Endothelial cell of umbilical vein (primary cell): ENCODE results near the gene ACSS2. TPM values are rescaled to one million over a fixed set of nuclear protein-coding genes. Genes with fewer than 3 reads are reported as not detected.

ENCODE experiments used
- BruUV-seq: library from RNA; stranded (reverse); fragments of 400-500 nt; replicated peaks from 2 replicates; lab custom pipeline; 2021; lab: Mats Ljungman, UMichigan
- CTCF ChIA-PET: fragments of 300-600, 350-600 bp; sonication (Branson Sonifier 250); formaldehyde crosslinking; loops from one replicate; lab custom pipeline; 2021; ENCODE audit warnings: antibody characterized with exemption, inconsistent platforms; lab: Charles Lee
- POLR2A ChIA-PET: fragments of 300-600, 350-600 bp; sonication (Branson Sonifier 250); formaldehyde crosslinking; loops from one replicate; lab custom pipeline; 2021; ENCODE audit warnings: antibody characterized with exemption, inconsistent platforms; lab: Charles Lee
- DNase-seq: peaks from one replicate; pipeline ENCODE4 v3.0.0-alpha.2; 2011; ENCODE audit warnings: low read depth, low spot score
- FAIRE-seq: peaks from 2 replicates; lab custom pipeline; 2011; peaks lifted over from hg19 to GRCh38; lab: Jason Lieb, UNC
- H2AFZ ChIP-seq: 2 replicates; pipeline ENCODE4 v1.6.0; 2012; ENCODE audit warnings: low read depth, low read length, control low read depth, inconsistent platforms
- H3K27ac ChIP-seq: 2 replicates; pipeline ENCODE4 v1.5.1; 2011; ENCODE audit warnings: low read depth, mild to moderate bottlenecking, control low read depth, low read length, moderate library complexity; ENCODE audit not compliant: insufficient read depth
- H3K27me3 ChIP-seq, 2 experiments: 2 replicates each; pipeline versions ENCODE4 v1.6.0 to v1.6.1; 2011; ENCODE audit warnings: low read length in 2 of 2, mixed read lengths in 1 of 2; ENCODE audit not compliant: control insufficient read depth in 2 of 2, insufficient read depth in 2 of 2
- H3K36me3 ChIP-seq, 2 experiments: 2 replicates in 1 of 2; 3 replicates in 1 of 2; pipeline ENCODE4 v1.5.1; 2011; ENCODE audit warnings: low read length in 2 of 2, mild to moderate bottlenecking in 1 of 2, moderate library complexity in 1 of 2; ENCODE audit not compliant: control insufficient read depth in 2 of 2, insufficient read depth in 2 of 2; ENCODE audit errors: extremely low read depth in 1 of 2
- H3K4me1 ChIP-seq: 3 replicates; pipeline ENCODE4 v1.5.1; 2011; ENCODE audit warnings: mild to moderate bottlenecking, low read length; ENCODE audit not compliant: control insufficient read depth, insufficient read depth; ENCODE audit errors: extremely low read depth
- H3K4me2 ChIP-seq: 2 replicates; pipeline ENCODE4 v1.6.1; 2011; ENCODE audit warnings: low read length, control low read depth, mixed read lengths; ENCODE audit not compliant: insufficient read depth
- H3K4me3 ChIP-seq, 3 experiments: fragments of 200-600 bp in 1 of 3; sonication (generic), shearing (Covaris generic) in 1 of 3; replicated peaks in 1 of 3; 2 replicates each; pipeline ENCODE4 v1.5.1; 2011 to 2016; ENCODE audit warnings: control low read depth in 3 of 3, low read length in 3 of 3, mild to moderate bottlenecking in 2 of 3, inconsistent platforms in 1 of 3, low read depth in 1 of 3, moderate library complexity in 1 of 3; ENCODE audit not compliant: insufficient read depth in 1 of 3
- H3K79me2 ChIP-seq: 2 replicates; pipeline ENCODE4 v1.6.0; 2012; ENCODE audit warnings: low read length, inconsistent platforms; ENCODE audit not compliant: control insufficient read depth, insufficient read depth
- H3K9ac ChIP-seq: replicated peaks from 2 replicates; pipeline ENCODE3; 2011; ENCODE audit warnings: low read length, control low read depth; ENCODE audit not compliant: insufficient read depth; ENCODE audit errors: extremely low read depth
- H3K9me1 ChIP-seq: replicated peaks from 3 replicates; pipeline ENCODE4 v1.6.0; 2011; ENCODE audit warnings: mild to moderate bottlenecking, low read length; ENCODE audit not compliant: control insufficient read depth, insufficient read depth; ENCODE audit errors: extremely low read depth
- H3K9me3 ChIP-seq: replicated peaks from 2 replicates; pipeline ENCODE4 v1.5.1; 2012; ENCODE audit warnings: low read length, inconsistent platforms; ENCODE audit not compliant: control insufficient read depth, insufficient read depth
- H4K20me1 ChIP-seq: replicated peaks from 2 replicates; pipeline ENCODE3; 2011; ENCODE audit warnings: mild to moderate bottlenecking, low read length; ENCODE audit not compliant: control insufficient read depth, insufficient read depth; ENCODE audit errors: extremely low read depth
- CTCF ChIP-seq, 2 donors: IDR thresholded peaks; 1 replicate in 1 of 2; 2 replicates in 1 of 2; pipeline ENCODE4 v1.5.1; 2011; ENCODE audit warnings: low read length in 2 of 2, mild to moderate bottlenecking in 2 of 2, moderate library complexity in 2 of 2, control low read depth in 1 of 2, inconsistent platforms in 1 of 2, low read depth in 1 of 2; ENCODE audit not compliant: insufficient read depth in 1 of 2; ENCODE audit errors: extremely low read depth in 1 of 2
- EZH2 ChIP-seq: IDR thresholded peaks from 2 replicates; pipeline ENCODE4 v1.6.1; 2012; ENCODE audit warnings: borderline replicate concordance, low read depth, mild to moderate bottlenecking, moderate library complexity, low read length, inconsistent platforms; ENCODE audit not compliant: severe bottlenecking
- FOS ChIP-seq: IDR thresholded peaks from 2 replicates; pipeline ENCODE4 v1.6.1; 2011; ENCODE audit warnings: mild to moderate bottlenecking, low read length, moderate library complexity, borderline replicate concordance; ENCODE audit not compliant: insufficient read depth
- GATA2 ChIP-seq: IDR thresholded peaks from 2 replicates; pipeline ENCODE4 v1.7.0; 2011; ENCODE audit warnings: low read depth, mild to moderate bottlenecking, moderate library complexity, mixed read lengths, low read length; ENCODE audit not compliant: insufficient read length, insufficient read depth
- JUN ChIP-seq: IDR thresholded peaks from 2 replicates; pipeline ENCODE4 v1.6.1; 2011; ENCODE audit warnings: borderline replicate concordance, low read depth; ENCODE audit not compliant: insufficient read length, insufficient read depth
- MAX ChIP-seq: IDR thresholded peaks from 2 replicates; pipeline ENCODE4 v1.6.1; 2011; ENCODE audit not compliant: insufficient read depth, insufficient read length
- MYC ChIP-seq: IDR thresholded peaks from one replicate; pipeline ENCODE4 v1.6.1; 2011; ENCODE audit warnings: mild to moderate bottlenecking, low read depth, low read length
- POLR2AphosphoS5 ChIP-seq: IDR thresholded peaks from 2 replicates; pipeline ENCODE4 v1.6.1; 2012; ENCODE audit warnings: low read depth, mild to moderate bottlenecking, control low read depth, low read length, moderate library complexity; ENCODE audit not compliant: insufficient read depth
- dilution Hi-C: fragments of 300-500 bp; cut with MboI; formaldehyde crosslinking; loops from one replicate; pipeline ENCODE4 v1.15.0; 2019; ENCODE audit warnings: low sequenced_read_pairs; ENCODE audit not compliant: extremely low pct_ligation_motif_present
- intact Hi-C: fragments of 100-400 bp; cut with micrococcal nuclease; formaldehyde crosslinking; loops from one replicate; pipeline ENCODE4 v1.10.0; 2022
- polyA plus RNA-seq, 4 experiments: library from polyadenylated mRNA; depleted of rRNA in 3 of 4; stranded (reverse) in 3 of 4; unstranded in 1 of 4; fragments of >200 nt; gene quantifications; 2 replicates each; pipeline versions ENCODE4 v1.2.1 to v1.2.3, GENCODE V29; 2011 to 2012; ENCODE audit warnings: missing spikeins in 1 of 4
- total RNA-seq: library from RNA; stranded (reverse); gene quantifications from 2 replicates; pipeline ENCODE4 v1.2.3, GENCODE V29; 2021

ACSS2 gene
- total and polyA plus RNA-seq, 2 donors (not counting 3 experiments of a cell fraction or from before 2014, with no cell fraction given): 40.7 to 42.3 TPM

GRCh38 chr20:34964486-34964885 lies 88.1 kb downstream of the ACSS2 start:
- intact Hi-C loops: no loop called here
- BruUV-seq: no TSS peak
- Histone ChIP-seq H3K9ac (no peak overlapping the region), H3K9me1 (no peaks in the 10 kb centered on the region), H4K20me1 (no peaks in the 10 kb centered on the region), H3K4me2 (no peak overlapping the region), H3K27me3 (no peaks in the 10 kb centered on the region), H2AFZ (no peak overlapping the region), H3K4me1 (no peaks in the 10 kb centered on the region), H3K4me3 (no peak overlapping the region), H3K79me2 (no peaks in the 10 kb centered on the region), H3K36me3 (no peaks in the 10 kb centered on the region), H3K27ac (no peak overlapping the region), H3K9me3 (no peaks in the 10 kb centered on the region)
- ChIA-PET POLR2A (no interaction called here), CTCF (no interaction called here)
- DNase-seq: no peak
- no peak for FAIRE-seq
- dilution Hi-C loops: no loop called here
- TF ChIP-seq FOS (no peak), GATA2 (no peak), MAX (no peak), EZH2 (no peak), CTCF (IDR thresholded peaks at IDR 0.05; ENCODE audit: extremely low read depth in 1 of 2, insufficient read depth in 1 of 2, low read depth in 1 of 2, low read length in 2 of 2) (no peak), POLR2AphosphoS5 (no peak), JUN (no peak), MYC (no peak)
